Skeletal muscle cell (primary cell): ENCODE measurements around the gene VPS26C.

ENCODE experiments used
- DNase-seq: peaks from one replicate; pipeline ENCODE4 v3.0.0-alpha.2; 2010; ENCODE audit warnings: low read depth
- H3K4me3 ChIP-seq: 2 replicates; pipeline ENCODE4 v1.5.1; 2011; ENCODE audit warnings: low read depth, mild to moderate bottlenecking, control low read depth, low read length, moderate library complexity

Gene VPS26C

GRCh38 chr21:37208741-37209225, 58.4 kb downstream of the VPS26C start:
- no peak for DNase-seq
- no peak overlapping the region for H3K4me3 ChIP-seq

GRCh38 chr21:37208056-37208721, 58.9 kb downstream of the VPS26C start:
- no peak for DNase-seq

GRCh38 chr21:37207441-37208009, 59.6 kb downstream of the VPS26C start:
- H3K4me3 ChIP-seq: no peak overlapping the region
- no peak for DNase-seq

More at GRCh38 chr21:37208056-37208721, 58.9 kb downstream of the VPS26C start:
- H3K4me3 ChIP-seq: no peak overlapping the region

GRCh38 chr21:37206496-37206895, 60.6 kb downstream of the VPS26C start:
- no peak for DNase-seq
- H3K4me3 ChIP-seq: no peak overlapping the region

- DNase-seq: no peak
Measured at GRCh38 chr21:37204580-37204979, 62.6 kb downstream of the VPS26C start.

GRCh38 chr21:37202221-37203110, 64.7 kb downstream of the VPS26C start:
- DNase-seq: no peak
- H3K4me3 ChIP-seq: no peak overlapping the region

More at GRCh38 chr21:37204580-37204979, 62.6 kb downstream of the VPS26C start:
- H3K4me3 ChIP-seq: no peak overlapping the region

- DNase-seq: no peak
- H3K4me3 ChIP-seq: no peak overlapping the region
Measured at GRCh38 chr21:37200641-37201480, 66.3 kb downstream of the VPS26C start.

- no peak for DNase-seq
- no peak overlapping the region for H3K4me3 ChIP-seq
Measured at GRCh38 chr21:37199057-37199924, 67.8 kb downstream of the VPS26C start.

- DNase-seq: no peak
- H3K4me3 ChIP-seq: no peak overlapping the region
Measured at GRCh38 chr21:37197746-37198145, 69.4 kb downstream of the VPS26C start.

GRCh38 chr21:37196847-37197246, 70.3 kb downstream of the VPS26C start:
- H3K4me3 ChIP-seq: no peak overlapping the region
- no peak for DNase-seq

GRCh38 chr21:37195610-37196009, 71.5 kb downstream of the VPS26C start:
- no peak for DNase-seq
- no peak overlapping the region for H3K4me3 ChIP-seq

GRCh38 chr21:37195059-37195458, 72.1 kb downstream of the VPS26C start:
- H3K4me3 ChIP-seq: no peak overlapping the region
- no peak for DNase-seq

GRCh38 chr21:37193676-37194075, 73.5 kb downstream of the VPS26C start:
- no peak for DNase-seq
- no peak overlapping the region for H3K4me3 ChIP-seq

GRCh38 chr21:37193006-37193405, 74.1 kb downstream of the VPS26C start:
- no peak overlapping the region for H3K4me3 ChIP-seq
- DNase-seq: no peak

GRCh38 chr21:37192019-37192418, 75.1 kb downstream of the VPS26C start:
- H3K4me3 ChIP-seq: no peak overlapping the region
- DNase-seq: no peak

- no peak for DNase-seq
- no peak overlapping the region for H3K4me3 ChIP-seq
Measured at GRCh38 chr21:37188825-37189224, 78.3 kb downstream of the VPS26C start.

- H3K4me3 ChIP-seq: no peak overlapping the region
- DNase-seq: no peak
Measured at GRCh38 chr21:37186983-37187382, 80.2 kb downstream of the VPS26C start.

GRCh38 chr21:37184784-37185593, 82.1 kb downstream of the VPS26C start:
- no peak for DNase-seq
- H3K4me3 ChIP-seq: no peak overlapping the region
